OCI-LY3 (cell line): ENCODE data around the gene TYSND1.

Source experiments
- H2AFZ ChIP-seq: fragments of 200-600, 300-600 bp; shearing (Covaris generic); 2 replicates; pipeline ENCODE4 v1.6.0; 2014; ENCODE audit warnings: antibody characterized with exemption, low read depth, low read length
- H3K27ac ChIP-seq: fragments of 200-600, 300-600 bp; sonication (generic); 2 replicates; pipeline ENCODE4 v1.5.1; 2014; ENCODE audit warnings: mild to moderate bottlenecking, low read length, moderate library complexity, mixed read lengths
- H3K27me3 ChIP-seq: fragments of 200-600, 300-600 bp; sonication (generic); 2 replicates; pipeline ENCODE4 v1.6.1; 2014; ENCODE audit warnings: low read depth, low read length, mixed read lengths
- H3K36me3 ChIP-seq: fragments of 200-600, 300-600 bp; sonication (generic); replicated peaks from 2 replicates; pipeline ENCODE3; 2014; ENCODE audit warnings: low read depth, low read length, mixed read lengths
- H3K4me1 ChIP-seq: fragments of 300-600, 200-600 bp; sonication (generic); 2 replicates; pipeline ENCODE4 v1.6.1; 2014; ENCODE audit warnings: low read length, mixed read lengths
- H3K4me2 ChIP-seq: fragments of 200-600, 300-600 bp; sonication (generic); 2 replicates; pipeline ENCODE4 v1.6.1; 2014; ENCODE audit warnings: low read length, mixed read lengths
- H3K4me3 ChIP-seq: fragments of 300-600, 200-600 bp; sonication (generic); 2 replicates; pipeline ENCODE4 v1.5.1; 2014; ENCODE audit warnings: antibody characterized with exemption, mild to moderate bottlenecking, low read length, moderate library complexity
- H3K79me2 ChIP-seq: fragments of 300-600, 200-600 bp; shearing (Covaris generic); 2 replicates; pipeline ENCODE4 v1.6.1; 2014; ENCODE audit warnings: mild to moderate bottlenecking, low read length, mixed read lengths
- H3K9ac ChIP-seq: fragments of 300-600, 200-600 bp; shearing (Covaris generic); 2 replicates; pipeline ENCODE4 v1.6.0; 2014; ENCODE audit warnings: mild to moderate bottlenecking, low read length, moderate library complexity
- H3K9me3 ChIP-seq: fragments of 200-600, 300-600 bp; shearing (Covaris generic); 2 replicates; pipeline ENCODE4 v1.6.1; 2014; ENCODE audit warnings: low read length, mixed read lengths; ENCODE audit not compliant: insufficient read depth
- H4K20me1 ChIP-seq: fragments of 200-600, 300-600 bp; sonication (generic); 2 replicates; pipeline ENCODE4 v1.6.1; 2016; ENCODE audit warnings: low read length, mixed read lengths; ENCODE audit not compliant: insufficient read depth
- EZH2phosphoT487 ChIP-seq: fragments of 200-600 bp; shearing (Covaris generic); IDR thresholded peaks from 2 replicates; pipeline ENCODE4 v1.6.1; 2018; ENCODE audit warnings: antibody characterized with exemption, mixed run types, low read depth
- TF ChIP-seq, protein P1 (sequence below): fragments of 200-600, 300-600 bp; sonication (generic); IDR thresholded peaks from 2 replicates; pipeline ENCODE4 v1.5.1; 2014; ENCODE audit warnings: antibody characterized with exemption, low read length, low read depth

TYSND1 gene

GRCh38 chr10:70118196-70118595 is 28.3 kb downstream of the TYSND1 start:
- no peak for TF ChIP-seq EZH2phosphoT487
- TF ChIP-seq, protein P1, sequence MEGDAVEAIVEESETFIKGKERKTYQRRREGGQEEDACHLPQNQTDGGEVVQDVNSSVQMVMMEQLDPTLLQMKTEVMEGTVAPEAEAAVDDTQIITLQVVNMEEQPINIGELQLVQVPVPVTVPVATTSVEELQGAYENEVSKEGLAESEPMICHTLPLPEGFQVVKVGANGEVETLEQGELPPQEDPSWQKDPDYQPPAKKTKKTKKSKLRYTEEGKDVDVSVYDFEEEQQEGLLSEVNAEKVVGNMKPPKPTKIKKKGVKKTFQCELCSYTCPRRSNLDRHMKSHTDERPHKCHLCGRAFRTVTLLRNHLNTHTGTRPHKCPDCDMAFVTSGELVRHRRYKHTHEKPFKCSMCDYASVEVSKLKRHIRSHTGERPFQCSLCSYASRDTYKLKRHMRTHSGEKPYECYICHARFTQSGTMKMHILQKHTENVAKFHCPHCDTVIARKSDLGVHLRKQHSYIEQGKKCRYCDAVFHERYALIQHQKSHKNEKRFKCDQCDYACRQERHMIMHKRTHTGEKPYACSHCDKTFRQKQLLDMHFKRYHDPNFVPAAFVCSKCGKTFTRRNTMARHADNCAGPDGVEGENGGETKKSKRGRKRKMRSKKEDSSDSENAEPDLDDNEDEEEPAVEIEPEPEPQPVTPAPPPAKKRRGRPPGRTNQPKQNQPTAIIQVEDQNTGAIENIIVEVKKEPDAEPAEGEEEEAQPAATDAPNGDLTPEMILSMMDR = no peak
- Histone ChIP-seq H3K9ac (no peak overlapping the region), H3K27me3 (no peaks in the 10 kb centered on the region), H3K4me3 (no peak overlapping the region), H3K4me1 (peaks cover 6% of the 10 kb centered on the region), H2AFZ (no peak overlapping the region), H4K20me1 (no peaks in the 10 kb centered on the region), H3K4me2 (no peak overlapping the region), H3K36me3 (no peaks in the 10 kb centered on the region), H3K9me3 (no peaks in the 10 kb centered on the region), H3K79me2 (no peaks in the 10 kb centered on the region), H3K27ac (no peak overlapping the region)

GRCh38 chr10:70117646-70118045 is 28.9 kb downstream of the TYSND1 start:
- no peaks in the 10 kb centered on the region for H3K27me3 ChIP-seq
- TF ChIP-seq EZH2phosphoT487 = no peak
- TF ChIP-seq, protein P1 = no peak
- no peaks in the 10 kb centered on the region for H3K9me3 ChIP-seq
- H3K9ac ChIP-seq = no peak overlapping the region
- H3K4me2 ChIP-seq = no peak overlapping the region
- peaks cover 6% of the 10 kb centered on the region for H3K4me1 ChIP-seq
- H4K20me1 ChIP-seq = no peaks in the 10 kb centered on the region
- H3K36me3 ChIP-seq = no peaks in the 10 kb centered on the region
- no peak overlapping the region for H3K4me3 ChIP-seq
- no peak overlapping the region for H3K27ac ChIP-seq
- no peaks in the 10 kb centered on the region for H3K79me2 ChIP-seq
- H2AFZ ChIP-seq = no peak overlapping the region

- H3K9me3 ChIP-seq = no peaks in the 10 kb centered on the region
- TF ChIP-seq, protein P1 = peak; percentile 83
- TF ChIP-seq EZH2phosphoT487 = no peak
- H3K36me3 ChIP-seq = no peaks in the 10 kb centered on the region
- no peak overlapping the region for H3K4me3 ChIP-seq
- no peaks in the 10 kb centered on the region for H3K27me3 ChIP-seq
- H3K27ac ChIP-seq = no peak overlapping the region
- peaks cover 6% of the 10 kb centered on the region for H3K4me1 ChIP-seq
- H2AFZ ChIP-seq = no peak overlapping the region
- no peaks in the 10 kb centered on the region for H3K79me2 ChIP-seq
- peak overlapping the region; percentile 28; the same call in 1 of the 2 replicates for H3K4me2 ChIP-seq
- H3K9ac ChIP-seq = no peak overlapping the region
- no peaks in the 10 kb centered on the region for H4K20me1 ChIP-seq
These were observed 30.4 kb downstream of the TYSND1 start for GRCh38 chr10:70115948-70116682.

- Histone ChIP-seq H3K79me2 (no peaks in the 10 kb centered on the region), H3K4me1 (peaks cover 6% of the 10 kb centered on the region), H2AFZ (no peak overlapping the region), H3K9me3 (no peaks in the 10 kb centered on the region), H3K36me3 (no peaks in the 10 kb centered on the region), H3K4me3 (no peak overlapping the region), H3K9ac (no peak overlapping the region), H3K27ac (no peak overlapping the region), H3K27me3 (no peaks in the 10 kb centered on the region), H3K4me2 (no peak overlapping the region), H4K20me1 (no peaks in the 10 kb centered on the region)
- no peak for TF ChIP-seq EZH2phosphoT487
- TF ChIP-seq, protein P1 = no peak
These were observed 31.6 kb downstream of the TYSND1 start for GRCh38 chr10:70114902-70115301.
